Spleen (tissue), 7 donors: Measurements from ENCODE around the gene CCDC137.

Experiments
- CTCF ChIP-seq, 11 experiments: fragments of 200-600 bp in 7 of 11; fragments of 450-650 bp in 4 of 11; sonication (generic) in 4 of 11; IDR thresholded peaks in 8 of 11; conservative IDR thresholded peaks in 3 of 11; 1 replicate in 7 of 11; 2 replicates in 4 of 11; pipeline versions ENCODE4 v1.4.0 to v1.8.0; 2016 to 2021; ENCODE audit warnings: antibody characterized with exemption in 11 of 11, inconsistent platforms in 4 of 11, mild to moderate bottlenecking in 1 of 11
- POLR2A ChIP-seq, 3 donors: fragments of 450-650 bp; IDR thresholded peaks; one replicate each; pipeline ENCODE4 v1.5.1; 2017; ENCODE audit warnings: antibody characterized with exemption in 3 of 3, mild to moderate bottlenecking in 1 of 3
- donor health status: DM: no; HTN: no; CAD: no; lungs with moderate emphysema.
- donor health status: DM: no; HTN: no; CAD: no.
- donor health status: DM: no; HTN: no; CAD: no.

- TF ChIP-seq CTCF (IDR thresholded peaks at IDR 0.05 in 8 of 11, conservative IDR thresholded peaks at IDR 0.05 in 3 of 11) (no peak), POLR2A (IDR thresholded peaks at IDR 0.05) (no peak)
These were observed 13.6 kb downstream of the CCDC137 start for GRCh38 chr17:81680150-81680549.
